HG03064 (cell line): ENCODE results near the gene ZNF556.

Experiments used
- ATAC-seq: cut with Tn5 transposase; IDR thresholded peaks from one replicate; pipeline ENCODE4 v1.9.1; 2021; ENCODE audit warnings: low read depth; ENCODE audit not compliant: unreplicated experiment

Gene ZNF556

DNA sequence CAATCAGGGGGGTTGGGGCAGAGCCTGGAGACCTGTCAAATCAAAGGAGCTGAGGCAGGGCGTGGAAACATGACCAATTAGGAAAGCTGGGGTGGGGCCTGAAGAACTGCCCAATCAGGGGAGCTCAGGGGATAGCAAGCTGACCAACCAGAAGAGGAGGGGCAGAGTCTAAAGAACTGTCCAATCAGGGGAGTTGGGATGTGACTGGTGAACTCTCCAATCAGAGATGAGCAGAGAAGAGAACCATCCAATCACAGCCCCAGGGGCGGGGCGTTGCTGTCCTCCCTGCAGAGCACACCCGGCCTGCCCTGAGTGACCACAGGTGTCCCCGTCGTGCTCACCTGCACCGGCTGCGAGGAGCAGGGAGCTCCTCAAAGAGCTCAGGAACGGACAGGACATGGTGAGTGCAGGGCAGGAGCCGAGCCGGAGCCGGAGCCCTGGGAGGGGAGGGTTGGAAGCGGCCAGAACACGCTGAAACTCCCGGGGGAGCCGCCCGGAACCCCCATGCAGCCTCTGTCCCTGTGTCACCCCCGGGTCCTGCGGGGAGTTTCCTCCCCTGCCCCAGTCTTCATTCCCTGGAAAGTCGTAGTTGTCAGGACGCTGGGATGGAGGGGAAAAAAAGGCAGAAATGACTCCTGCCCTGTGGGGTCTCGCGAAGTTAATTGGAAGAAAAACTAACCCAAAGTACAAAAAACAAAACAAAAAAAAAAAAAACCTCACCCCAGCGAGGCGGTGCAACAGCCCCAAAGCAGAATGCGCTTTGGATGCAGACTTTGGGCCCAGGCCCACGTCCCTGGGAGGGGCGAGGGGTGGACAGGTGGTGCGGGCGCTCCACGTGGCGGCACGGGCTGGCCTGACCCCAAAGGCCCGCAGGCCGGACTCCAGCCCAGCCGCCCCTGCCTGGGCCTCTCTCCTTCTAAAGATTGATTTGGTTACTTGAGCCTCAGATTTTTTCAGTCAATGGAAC lies at the start of gene ZNF556:
Gene ZNF556, plus strand, starts transcription at position 311 of the 967 bp plus-strand sequence. Its CDS starts 87 bp downstream, at position 398.
- no peak for ATAC-seq

DNA sequence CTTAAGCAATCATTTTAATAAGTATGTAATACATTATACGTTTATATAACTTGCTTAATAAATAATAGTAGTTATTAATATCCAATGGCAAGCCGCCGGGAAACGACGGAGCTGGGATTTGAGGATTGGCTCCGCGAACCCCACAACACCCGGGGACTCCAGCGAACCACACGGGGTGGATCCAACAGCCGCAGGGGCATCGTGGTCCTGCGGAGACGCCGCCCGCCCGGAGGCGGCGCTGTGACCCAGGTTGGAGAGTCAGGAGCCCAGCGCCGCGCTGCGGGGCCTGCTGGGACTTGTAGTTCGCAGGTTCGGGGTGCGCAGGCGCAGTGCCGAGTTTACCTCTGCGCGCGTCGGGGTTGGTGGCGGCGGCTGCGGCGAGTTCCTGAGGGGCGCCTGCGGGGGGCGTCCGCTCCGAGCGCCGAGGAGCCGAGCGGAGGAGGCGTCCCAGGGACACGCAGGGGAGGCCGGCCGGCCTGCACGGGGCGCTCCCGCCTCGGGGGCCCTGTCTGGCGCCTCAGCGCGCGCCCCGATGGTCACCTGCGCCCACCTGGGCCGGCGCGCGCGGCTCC lies 47.5 kb upstream of the ZNF556 start, which contains the start of gene ZNF554:
Gene ZNF554, plus strand, starts transcription at position 329 of the 572 bp plus-strand sequence. Its CDS starts 204 bp downstream, at position 533.
- ATAC-seq: no peak

DNA sequence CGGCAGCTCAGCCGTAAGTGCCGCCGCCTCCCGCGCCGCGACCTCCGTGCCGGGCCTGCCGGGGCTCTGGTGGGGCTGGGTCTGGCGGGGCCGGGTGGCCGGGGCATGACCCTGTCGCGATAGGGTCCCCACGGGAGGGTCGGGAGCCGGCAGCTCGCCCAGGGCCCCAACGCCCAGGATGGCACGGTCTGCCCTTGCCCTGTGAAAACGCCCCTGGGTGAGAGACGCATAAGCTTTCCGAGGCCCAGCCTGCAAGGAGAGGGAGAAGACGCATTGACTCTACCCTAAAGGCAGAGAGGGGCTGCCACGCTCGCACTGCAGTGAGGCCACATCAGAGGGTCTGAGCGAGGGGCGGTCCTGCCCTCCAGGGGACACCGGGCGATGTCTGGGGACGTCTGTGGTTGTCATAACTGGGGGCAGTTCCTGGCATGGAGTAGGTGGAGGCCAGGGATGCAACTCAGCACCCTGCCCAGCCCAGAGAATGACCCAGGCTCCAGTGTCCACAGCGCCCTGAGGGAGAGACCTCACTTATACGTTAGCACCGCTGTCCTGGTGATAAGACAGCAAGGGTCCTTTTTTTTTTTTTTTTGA lies 46.9 kb upstream of the ZNF556 start:
- ATAC-seq: no peak

DNA sequence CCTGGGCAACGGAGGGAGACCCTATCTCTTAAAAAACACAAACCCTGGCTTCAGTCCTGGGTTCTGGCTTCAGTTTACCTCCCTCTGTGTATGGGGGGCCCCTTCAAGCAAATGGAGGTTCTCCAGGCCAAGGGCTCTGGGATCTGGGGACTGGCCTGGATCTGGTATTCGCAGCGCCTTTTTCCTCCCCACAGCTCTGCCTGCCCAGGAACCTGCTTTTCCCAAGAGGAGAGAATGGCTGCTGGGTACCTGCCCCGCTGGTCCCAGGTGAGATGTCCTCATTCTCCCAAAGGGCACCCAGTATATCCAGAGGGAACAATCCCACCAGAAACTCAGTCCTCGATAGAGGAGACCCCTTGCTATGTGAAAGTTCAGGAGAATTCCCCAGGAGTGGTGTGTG lies 44.3 kb upstream of the ZNF556 start:
- no peak for ATAC-seq

DNA sequence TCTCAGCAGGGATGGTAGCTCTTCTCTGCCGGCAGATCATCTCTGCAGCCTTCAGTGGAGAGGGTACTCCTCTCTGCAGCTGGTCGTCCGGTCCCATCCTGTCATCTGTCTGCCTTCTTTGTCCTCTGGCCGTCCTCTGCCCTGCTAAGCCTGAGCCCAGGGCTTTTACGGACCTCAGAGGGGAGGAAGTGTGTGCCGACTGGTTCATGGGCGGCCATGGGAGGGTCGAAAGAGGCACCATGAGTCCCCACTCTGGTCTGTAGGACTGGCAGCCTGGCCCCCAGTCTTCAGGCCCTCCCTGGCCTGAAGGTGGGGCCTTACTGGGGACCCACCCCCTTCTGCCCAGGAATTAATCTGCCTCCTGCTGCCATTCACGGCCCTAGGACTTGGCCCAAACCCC lies 43.5 kb upstream of the ZNF556 start:
- ATAC-seq: no peak

DNA sequence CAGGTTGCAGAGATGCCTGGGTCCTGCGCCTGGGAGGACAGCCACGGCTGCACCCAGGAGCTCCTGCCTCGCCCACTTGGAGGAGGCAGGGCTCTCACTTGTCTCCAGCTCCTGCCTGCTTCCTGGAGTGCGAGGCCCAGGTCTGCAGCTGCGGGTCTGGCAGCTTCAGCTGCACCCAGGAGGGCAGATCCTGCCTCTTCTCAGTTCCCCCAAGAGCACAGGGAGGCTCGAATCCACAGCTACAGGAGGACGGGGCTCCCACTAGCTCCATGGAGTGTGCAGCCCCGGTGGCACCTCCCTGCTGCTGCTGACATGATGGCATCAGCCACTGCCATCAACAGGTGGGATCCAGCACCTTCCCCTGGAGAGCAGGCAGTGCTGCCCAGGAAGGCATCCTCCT lies 43.0 kb upstream of the ZNF556 start:
- no peak for ATAC-seq

DNA sequence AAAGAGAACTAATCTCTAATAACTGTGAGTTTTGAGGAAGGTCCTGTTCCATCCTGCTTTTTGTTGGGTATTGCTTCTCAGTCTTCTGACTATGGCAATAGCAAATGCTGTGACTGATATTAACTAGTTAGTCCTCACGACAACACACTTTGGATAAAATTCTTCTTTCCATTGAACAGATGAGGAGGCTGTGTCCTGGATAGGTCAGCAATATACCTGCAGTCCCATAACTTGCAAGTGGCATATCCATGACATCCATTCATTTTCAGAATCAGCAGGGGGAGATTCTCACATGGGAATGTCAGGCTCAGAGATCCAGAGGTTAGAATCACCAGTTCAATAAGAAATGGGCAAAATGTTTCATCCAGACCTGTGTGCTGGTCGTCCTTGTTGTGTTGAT lies 40.1 kb upstream of the ZNF556 start:
- no peak for ATAC-seq

DNA sequence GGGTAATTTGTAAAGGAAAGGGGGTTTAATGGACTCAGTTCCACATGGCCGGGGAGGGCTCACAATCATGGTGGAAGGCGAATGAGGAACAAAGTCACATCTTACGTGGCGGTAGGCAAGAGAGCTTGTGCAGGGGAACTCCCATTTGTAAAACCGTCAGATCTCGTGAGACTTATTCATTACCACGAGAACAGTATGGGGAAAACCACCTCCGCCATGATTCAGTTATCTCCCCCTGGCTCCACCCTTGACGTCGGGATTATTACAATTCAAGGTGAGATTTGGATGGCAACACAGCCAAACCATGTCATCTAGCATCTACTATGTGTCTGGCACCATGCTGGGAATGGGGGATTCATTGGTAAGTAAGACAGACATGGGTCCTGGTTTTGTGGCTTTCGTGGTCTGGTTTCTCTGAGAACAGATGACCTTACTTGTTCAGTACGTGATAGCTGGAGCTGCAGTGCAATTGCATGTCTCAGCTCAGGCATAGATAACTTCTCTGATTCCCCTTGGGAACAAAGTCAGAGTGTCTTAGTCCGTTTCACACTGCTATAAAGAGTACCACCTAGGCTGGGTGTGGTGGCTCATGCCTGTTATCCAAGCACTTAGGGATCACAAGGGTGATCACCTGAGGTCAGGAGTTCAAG lies 39.2 kb upstream of the ZNF556 start:
- no peak for ATAC-seq

DNA sequence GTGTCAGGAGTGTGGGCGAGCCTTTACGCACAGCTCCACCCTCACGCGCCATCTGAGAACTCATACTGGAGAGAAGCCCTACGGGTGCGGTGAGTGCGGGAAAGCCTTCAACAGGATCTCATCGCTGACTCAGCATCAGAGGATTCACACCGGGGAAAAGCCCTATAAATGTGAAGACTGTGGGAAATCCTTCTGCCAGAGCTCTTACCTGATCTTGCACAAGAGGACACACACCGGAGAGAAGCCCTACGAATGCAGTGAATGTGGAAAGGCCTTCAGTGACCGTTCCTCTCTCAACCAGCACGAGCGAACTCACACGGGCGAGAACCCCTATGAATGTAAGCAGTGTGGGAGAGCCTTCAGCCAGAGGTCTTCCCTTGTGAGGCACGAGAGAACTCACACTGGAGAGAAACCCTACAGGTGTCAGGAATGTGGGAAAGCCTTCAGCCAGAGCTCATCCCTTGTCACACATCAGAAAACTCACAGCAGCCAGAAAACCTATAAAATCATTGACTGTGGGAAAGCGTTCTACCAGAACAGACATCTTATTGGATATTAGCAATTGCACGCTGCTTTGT lies 32.8 kb upstream of the ZNF556 start:
- no peak for ATAC-seq

DNA sequence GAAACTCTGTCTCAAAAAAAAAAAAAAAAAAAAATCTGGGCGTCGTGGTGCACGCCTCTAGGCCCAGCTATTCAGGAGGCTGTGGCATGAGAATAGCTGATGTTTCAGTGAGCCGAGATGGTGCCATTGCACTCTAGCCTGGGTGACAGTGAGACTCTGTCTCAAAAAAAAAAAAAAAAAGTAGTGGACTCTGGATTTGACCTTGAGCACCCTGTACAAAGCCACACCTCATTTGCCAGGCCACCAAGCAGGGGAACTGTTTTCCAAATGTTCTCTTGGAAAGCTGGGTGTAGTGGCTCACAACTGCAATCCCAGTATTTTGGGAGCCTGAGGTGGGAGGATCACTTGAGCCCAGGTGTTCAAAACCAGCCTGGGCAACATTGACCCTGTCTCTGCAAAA lies 29.7 kb upstream of the ZNF556 start:
- ATAC-seq: no peak

DNA sequence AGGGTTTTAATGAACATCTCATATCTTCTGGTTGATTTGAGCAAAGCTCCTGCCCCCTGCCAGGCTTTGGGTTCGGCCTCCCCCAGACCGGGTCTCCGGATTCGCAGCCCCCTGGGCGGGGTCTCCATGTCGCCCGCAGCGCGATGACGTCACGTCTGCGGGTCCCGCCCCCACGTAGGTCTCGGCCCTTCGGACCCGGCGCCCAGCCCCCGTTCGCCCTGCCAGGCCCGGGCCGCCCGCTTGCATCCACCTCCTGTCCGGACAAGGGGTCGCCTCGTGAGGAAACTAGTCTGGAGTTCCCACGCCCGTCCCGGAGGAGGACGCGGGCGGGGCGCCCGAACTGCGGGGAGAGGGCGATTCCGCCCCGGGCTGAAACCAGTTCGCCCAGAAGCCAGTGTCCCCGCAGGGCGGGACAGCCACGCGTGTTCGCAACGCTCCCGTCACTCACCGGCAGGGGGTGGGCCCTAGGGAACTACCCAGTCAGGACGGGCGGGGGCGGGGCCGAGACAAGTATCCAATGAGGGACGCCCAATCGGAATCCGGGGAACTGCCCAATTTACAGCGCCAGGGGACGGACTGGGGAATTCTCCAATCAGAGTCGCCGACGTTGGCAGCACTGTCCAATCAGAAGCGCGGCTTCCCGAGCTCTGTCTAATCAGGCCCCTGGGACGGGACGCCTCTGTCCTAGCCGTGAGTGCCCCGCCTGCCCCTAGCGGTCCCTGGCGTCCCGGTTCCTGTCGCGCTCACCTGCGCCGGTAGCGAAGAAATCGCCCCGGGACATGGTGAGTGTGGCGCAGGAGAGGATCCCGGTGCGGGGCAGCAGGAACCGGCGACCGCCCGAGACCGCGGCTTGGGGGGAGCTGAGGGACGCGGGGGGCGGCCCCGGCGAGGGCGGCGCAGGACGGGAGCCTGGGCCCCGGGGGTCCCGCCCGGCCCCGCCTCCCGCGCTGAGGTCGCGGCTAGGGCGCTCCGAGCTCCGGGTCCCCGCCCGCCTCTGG lies 26.0 kb upstream of the ZNF556 start, which contains the start of gene ZNF555:
Gene ZNF555, plus strand, starts transcription at position 682 of the 998 bp plus-strand sequence. Its CDS starts 98 bp downstream, at position 780.
- peak; percentile 78 for ATAC-seq

DNA sequence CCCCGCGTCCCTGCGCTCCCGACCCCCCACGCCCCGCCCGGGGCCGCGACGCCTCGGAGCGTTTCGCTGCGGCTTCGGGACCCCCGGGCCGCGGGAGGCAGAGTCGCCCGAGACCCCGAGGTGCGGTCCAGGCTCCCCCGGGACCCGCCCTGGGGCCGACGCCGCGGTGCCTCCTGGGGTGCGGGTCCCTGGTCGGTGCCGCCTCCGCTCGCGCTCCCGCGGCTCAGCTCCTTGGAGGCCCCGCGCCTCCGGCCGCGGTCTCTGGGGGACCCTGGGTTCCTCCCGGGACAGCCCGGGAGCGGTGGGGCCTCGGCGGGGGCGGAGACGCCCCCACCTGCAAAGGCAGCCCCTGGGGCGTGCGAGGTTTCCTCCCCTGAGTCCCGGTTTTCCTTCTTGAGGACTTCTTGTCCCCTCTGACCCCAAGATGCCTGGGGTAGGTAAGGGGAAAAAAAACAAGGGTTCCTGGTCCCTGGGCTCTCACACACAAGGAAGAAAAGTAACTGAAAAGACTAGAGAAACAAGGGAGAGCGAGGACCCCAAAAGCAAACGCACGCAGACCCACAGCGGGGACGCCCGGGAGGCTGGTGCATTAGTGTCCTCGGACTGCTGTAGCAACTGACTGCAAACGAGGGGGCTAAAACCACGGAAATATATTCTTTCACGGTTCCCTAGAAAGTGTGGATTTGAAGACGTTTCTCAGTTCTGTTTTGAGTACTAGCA lies 25.1 kb upstream of the ZNF556 start:
- peak; percentile 18 for ATAC-seq

DNA sequence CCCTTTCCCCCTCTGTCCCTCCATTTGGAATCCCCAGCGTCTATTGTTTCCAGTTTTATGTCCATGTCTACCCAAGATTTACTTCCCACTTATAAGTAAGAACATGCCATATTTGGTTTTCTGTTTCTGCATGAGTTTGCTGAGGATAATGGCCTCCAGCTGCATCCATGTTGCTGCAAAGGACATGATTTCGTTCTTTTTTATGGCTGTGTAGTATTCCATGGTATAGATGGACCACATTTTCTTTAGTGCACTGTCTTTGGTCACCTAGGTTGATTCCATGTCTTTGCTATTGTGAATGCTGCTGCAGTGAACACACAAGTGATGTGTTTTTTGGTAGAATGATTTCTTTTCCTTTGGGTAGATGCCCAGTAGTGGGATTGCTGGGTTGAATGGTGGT lies 22.0 kb upstream of the ZNF556 start:
- no peak for ATAC-seq

DNA sequence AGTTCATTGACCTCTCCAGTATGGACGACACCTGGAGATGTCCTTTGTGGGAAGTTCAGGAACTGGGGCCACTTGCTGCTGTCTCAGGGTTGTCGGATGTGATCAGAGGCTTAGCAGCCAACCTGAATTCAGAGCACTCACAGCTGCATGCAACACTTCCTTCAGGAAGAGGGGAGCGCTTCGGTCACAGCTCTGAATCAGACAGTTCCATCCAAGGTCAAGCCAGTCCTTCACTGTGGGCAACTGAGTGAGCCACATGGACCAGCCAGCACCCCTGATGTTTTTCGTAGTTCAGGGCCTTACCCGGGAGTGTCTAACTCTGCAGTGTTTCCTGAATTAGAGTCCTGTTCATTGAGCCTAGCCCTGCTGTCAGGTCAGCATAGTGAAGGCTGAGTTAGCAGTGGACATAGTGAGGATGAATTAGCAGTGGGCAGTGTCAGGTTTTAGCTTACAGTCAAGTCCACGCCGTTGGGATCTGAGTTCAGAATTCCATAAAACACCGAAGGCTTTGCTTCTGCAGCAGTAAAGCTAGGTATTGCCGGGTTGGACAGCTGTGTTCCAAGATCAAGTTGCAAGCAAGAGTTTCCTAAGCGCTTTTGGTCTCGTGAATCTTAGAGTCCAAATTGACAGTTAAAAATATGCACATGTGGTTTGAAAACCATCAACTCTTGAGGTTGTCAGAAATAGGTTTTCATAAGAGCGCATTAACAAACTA lies 20.8 kb upstream of the ZNF556 start:
- no peak for ATAC-seq

DNA sequence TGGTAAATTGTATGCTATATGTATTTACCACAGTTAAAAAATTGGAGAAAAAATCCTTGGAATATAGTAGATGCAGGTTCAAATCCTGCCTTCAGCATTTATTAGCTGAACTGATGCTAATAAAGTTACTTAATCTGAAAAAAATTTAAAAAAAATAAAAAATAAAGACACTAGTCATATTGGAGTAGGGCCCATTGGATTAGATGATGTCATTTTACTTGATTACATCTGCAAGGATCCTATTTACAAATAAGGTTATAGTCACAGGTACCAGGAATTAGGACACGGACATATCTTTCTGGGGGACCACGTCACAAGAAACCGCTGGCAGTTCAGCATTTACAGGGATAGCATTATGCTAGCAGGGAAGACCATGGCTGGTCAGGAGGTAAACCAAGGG lies 19.6 kb upstream of the ZNF556 start:
- no peak for ATAC-seq

DNA sequence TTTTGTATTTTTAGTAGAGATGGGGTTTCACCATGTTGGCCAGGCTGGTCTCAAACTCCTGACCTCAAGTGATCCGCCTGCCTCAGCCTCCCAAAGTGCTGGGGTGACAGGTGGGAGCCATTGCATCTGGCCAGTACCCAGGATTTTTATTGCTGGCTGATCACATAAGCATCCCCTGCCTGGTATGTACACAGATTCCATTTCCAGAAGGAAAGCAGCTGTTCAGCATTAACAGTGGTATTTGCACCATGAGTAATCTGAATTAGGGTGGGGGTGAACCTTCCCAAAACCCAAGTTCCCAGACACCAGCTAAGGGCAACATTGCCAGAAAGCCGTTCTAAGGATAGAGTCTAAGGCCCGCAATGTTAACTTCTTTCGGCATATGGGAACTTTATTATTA lies 18.5 kb upstream of the ZNF556 start:
- no peak for ATAC-seq

DNA sequence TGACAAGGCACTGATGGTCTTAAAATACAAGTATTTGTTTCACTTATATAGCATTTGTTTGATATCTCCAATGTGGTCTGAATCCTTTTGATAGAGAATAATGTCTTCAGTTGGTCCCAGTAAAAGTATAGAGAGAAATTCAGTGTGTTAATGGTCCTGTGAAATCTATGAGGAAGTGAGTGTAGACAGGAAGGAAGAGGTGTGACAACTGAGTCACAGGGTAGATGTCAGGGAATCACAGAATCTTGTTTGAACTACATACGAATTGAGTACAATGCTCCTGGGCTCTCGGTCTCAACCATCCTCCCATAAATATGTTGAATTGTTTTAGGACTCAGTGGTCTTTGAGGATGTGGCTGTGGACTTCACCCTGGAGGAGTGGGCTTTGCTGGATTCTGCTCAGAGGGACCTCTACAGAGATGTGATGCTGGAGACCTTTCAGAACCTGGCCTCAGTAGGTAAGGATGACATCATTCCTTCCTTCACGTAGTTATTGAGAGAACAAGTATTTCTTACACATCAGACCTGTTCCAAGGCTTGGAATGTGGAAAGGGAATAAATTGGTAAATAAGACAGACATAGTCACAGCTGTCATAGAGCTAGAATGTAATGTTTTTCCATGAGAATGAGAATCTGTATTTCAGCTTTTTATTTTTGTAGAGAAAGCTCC lies 16.7 kb upstream of the ZNF556 start:
- no peak for ATAC-seq
